Inflammatory macrophage (primary cell): ENCODE data around the gene MPHOSPH6.
"Not testable (repeated sequence)": the region's sequence is repeated elsewhere in the genome, so short reads cannot be mapped to it uniquely, and the experiment has no call there.

Experiments used
- DNase-seq, 2 donors: peaks; one replicate each; pipeline ENCODE4 v3.0.0-alpha.2; 2020 to 2022

Gene MPHOSPH6

DNA sequence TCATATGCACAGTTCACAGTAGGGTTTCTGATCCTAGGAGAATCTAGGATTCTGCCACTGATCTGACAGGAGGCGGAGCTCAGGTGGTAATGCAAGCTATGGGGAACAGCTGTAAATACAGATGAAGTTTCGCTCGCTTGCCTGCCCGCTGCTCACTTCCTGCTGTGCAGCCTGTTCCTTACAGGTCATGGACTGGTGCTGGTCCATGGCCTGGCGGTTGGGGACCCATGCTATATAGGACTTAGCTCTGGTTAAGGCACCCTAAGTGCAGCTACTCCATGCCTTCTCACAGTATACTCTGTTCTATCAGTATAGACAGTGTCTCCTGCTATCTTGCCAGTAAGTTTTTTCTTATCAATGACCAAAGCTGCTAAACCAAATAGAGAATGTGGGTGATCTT is 2.4 kb downstream of the MPHOSPH6 start:
- no peak for DNase-seq

DNA sequence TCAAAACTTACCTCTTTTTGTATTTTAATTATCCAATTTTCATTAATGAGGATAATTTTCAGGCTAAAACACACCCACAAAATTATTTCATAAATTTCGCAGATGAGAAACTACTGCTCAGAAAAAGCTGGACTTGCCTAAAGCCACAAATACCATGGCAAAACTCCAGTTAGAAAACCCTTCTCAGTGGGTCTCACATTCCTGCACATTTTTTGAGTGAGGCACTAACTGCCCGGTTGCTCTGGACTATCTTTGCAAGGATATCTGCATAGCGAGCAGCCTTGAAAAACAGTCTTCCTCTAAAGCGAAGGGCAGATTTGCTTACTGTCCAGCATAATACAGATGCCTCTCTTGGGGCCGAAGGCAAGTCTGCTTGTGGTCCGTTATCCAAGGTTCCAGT is 9.8 kb downstream of the MPHOSPH6 start:
- no peak for DNase-seq

DNA sequence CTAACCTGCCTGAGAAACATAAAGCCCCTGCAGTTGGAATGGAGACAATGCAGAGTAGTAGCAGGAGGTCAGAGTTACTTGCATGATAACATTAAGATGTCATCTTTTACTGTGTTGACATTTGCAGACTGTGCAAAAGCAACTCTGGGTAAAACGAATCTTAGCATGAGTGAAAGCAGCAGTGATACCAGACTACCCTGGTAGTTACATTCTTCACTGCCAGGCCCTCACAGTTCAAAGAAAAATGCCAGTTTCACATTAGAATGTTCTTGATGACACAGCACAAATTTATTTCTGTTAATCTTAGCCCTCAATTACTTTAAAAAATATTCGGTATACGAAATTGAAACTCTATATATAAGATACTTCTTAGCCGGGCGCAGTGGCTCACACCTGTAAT is 12.2 kb downstream of the MPHOSPH6 start:
- DNase-seq = no peak

DNA sequence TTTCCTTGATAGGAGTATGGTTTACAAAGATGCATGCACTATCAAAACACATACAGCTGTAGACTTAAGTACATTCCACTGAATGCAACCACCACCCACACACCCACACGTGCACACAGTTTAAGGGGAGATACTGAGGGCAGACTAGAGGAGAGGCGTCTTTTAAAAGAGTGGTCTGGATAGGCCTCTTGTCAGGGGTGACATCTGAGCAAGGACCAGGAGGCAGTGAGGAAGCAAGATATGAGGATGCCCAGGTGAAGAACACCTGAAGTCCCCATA is 12.6 kb downstream of the MPHOSPH6 start:
- DNase-seq = no peak

DNA sequence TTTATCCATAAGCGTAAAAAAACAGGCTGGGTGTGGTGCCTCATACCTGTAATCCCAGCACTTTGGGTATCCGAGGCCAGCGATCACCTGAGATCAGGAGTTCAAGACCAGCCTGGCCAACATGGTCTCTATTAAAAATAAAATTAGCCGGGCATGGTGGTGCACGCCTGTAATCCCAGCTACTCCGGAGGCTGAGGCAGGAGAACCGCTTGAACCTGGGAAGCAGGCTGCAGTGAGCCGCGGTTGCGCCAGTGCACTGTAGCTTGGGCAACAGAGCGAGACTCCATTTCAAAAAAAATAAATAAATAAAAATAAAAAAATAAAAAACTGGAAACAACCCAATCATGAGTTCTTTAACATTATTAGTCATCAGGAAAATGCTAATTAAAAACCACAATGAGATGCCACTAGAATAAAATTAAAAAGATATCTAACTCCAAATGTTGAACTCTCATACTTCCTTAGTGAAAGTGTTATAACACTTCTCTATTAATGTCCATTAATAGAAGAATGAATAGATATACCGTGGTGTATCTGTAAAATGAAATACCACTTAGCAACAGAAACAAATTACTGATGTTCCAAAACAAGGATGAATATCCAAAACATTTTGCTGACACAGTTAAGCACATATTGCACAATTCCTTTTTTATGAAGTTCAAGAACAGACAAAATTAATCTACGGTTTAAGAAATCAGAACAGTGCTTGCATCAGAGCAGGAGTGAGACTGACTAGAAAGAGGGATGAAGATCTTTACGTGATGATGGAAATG is 13.1 kb downstream of the MPHOSPH6 start:
- peak in 1 of 2 donors; percentile 42 for DNase-seq

DNA sequence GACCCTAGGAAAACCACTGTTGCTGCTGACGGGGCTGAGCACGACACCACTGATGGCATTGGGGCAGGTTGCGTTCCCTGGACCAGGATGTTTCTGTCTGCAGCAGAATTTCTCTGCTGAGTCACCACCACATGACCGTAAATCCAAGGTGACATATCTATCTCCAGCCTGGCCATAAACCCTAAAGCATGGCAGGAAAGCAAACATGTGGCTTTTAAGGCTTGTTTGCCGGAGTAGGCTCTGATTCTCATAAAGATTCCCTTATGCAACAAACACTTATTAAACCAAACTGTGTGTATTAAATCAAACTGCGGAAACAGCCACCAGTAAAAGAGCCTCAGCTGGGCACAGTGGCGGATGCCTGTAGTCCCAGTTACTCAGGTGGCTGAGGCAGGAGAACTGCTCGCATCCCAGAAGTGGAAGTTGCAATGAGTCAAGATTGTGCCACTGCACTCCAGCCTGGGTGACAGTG is 17.3 kb downstream of the MPHOSPH6 start:
- no peak for DNase-seq

DNA sequence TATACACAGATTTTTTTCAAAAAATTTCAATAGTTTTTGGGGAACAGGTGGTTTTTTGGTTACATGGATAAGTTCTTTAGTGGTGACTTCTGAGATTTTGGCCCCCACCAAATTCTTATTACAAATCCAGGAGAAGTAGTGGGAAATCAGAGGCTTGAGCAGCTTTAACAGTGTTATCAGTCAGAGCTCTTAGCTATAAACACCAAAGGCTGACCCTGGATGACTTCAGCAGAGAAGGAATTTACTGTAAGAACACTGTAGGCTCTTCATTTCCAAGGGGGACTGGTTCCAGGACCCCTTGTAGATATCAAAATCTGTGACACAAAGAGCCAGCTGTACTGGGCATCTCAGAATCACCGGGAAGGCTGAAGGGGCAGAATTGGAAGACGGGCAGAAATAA is 17.8 kb downstream of the MPHOSPH6 start:
- no peak for DNase-seq

DNA sequence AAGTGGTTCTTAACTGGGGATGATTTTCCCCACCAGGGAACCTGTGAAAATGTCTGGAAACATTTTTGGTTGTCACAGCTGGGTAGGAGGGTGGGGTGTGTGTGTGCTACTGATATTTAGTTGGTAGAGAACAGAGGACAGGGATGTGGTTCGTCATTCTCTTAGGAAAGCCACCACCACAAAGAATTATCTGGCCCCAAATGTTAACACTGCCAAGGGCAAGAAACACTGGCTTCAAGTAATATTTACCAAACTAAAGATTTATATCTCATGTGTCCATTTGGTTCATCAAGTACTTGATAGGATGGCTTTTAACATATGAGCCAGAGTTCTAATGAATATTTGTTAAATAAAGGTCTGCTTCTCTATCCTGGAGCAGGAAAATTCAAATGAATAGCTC is 19.5 kb downstream of the MPHOSPH6 start:
- DNase-seq = no peak

DNA sequence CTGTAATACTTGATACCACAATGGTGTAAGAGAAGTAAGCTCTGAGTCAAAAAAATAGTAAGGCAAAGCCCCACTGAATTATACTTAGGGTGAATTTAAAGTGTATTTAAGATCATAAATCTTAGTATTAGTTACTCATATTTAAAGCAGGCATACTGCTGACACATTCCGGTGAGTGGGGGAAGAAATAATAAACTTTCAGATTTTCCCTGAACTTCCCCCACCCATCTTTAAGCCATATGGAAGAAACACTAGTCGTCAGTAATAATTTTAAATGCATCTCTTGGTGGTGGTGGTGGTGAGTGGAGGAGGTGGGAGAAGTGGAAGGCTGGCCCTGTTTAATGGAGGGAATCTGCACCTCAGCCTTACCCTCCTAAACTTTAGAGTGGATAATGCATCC is 20.5 kb downstream of the MPHOSPH6 start:
- no peak for DNase-seq

DNA sequence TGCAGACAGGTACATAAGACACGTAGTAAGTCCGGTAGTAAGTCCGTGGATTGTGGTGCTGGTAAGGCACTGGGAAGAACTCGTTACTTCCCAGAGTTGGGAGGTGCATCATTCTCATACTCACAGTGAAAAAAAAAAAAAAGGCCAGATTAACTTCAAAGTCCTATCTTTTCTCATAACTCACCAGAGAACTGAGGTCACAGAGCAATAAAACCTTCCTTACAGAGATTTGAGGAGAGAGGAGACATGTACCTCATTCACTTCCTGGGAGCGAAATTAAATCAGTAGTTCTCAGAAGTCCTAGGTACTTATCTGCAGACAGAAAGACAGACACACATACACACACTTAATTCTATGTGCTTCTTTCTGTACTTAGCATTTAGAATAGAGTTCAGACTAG is 22.5 kb downstream of the MPHOSPH6 start:
- DNase-seq = no peak

DNA sequence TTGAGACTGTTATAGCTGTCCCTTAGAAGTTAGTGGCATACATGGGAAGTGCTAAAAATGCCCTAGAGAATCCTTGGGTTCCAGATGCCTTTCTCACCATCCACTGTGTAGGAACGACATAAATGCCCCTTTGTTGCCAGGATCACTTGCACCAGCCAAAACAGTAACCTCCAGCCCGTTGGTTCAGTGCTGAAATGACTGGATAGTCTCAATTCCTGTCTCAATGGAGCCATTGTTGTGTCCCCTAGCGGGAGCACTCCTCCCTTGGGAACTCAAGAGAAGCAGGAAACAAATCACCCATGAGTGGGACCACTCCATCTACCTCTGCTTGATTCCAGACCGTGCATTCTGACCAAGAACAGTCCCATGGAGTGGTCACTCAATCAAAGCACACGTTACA is 23.1 kb downstream of the MPHOSPH6 start:
- DNase-seq = no peak

DNA sequence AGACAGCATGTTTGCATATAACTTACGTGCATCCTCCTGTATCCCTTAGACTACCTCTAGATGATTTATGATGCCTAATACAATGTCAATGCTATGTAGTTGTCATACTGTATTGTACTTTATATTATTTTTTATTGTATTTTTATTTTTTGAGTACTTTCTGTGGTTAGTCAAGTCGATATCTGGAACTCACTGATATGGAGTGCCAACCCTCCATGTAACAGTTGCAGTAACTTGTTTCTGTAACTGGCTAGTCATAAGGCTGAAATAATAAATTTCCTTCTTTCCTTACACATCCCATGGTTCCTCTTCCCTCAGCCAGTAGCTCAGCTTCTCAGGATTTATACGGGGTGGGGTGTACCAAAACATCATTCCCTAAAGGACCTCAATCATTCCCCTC is 23.5 kb downstream of the MPHOSPH6 start:
- no peak for DNase-seq

DNA sequence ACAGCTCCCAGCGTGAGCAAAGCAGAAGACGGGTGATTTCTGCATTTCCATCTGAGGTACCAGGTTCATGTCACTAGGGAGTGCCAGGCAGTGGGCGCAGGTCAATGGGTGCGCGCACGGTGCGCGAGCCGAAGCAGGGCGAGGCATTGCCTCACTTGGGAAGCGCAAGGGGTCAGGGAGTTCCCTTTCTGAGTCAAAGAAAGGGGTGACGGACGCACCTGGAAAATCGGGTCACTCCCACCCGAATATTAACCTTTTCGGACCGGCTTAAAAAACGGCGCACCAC is 30.8 kb downstream of the MPHOSPH6 start:
- DNase-seq = not testable (repeated sequence)

DNA sequence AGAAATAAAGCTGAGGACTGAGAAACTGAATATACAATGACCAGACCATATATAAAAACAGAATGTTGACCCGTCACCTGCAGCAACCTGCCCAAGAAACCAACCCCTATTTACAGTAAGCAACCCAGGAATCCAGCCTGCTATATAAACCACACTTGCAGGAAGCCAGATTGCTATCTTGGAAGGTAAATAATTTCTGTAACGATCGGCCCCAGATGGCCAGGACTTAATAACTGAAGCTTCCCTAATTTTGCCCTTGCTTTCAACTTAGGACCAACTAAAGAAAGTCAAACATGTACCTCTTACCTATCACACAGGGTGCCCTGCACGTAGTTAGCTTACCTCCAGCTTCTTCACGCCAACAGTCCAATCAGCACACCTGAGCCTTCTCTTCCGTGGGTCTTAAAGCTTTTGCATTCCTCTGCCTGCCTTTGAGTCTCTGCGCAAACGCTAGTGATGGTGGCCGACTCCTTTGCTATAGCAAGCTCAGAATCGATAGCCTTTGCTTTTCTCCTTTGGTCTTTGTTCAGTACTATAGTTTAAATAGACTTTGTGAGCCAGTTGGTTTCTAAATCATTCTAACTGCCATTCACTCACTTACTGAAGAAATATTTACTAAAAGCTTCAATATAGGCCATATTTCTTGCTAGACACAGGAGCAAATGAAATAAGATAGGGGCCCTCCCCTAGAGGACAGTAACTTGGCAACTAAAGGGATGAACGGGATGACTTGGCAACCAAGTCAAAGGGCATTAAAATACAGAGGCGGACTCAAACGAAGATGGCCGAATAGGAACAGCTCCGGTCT is 31.3 kb downstream of the MPHOSPH6 start:
- no peak for DNase-seq

DNA sequence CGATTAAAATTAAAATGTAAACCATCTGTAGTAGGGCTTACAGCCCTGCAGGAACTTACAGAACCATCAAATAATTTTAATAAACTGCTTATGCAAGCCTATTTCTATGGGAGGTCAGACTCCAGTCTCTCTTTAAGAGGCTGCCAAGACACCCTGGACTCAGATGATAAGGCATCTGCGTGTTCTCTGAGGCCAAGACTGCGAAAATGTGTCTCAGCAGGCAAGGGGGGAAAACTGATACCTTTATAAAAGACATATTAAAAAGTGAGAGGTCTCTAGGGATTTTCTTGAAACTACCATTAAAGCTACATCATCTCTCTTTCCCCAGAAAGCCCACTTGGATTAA is 32.2 kb downstream of the MPHOSPH6 start:
- DNase-seq = no peak

DNA sequence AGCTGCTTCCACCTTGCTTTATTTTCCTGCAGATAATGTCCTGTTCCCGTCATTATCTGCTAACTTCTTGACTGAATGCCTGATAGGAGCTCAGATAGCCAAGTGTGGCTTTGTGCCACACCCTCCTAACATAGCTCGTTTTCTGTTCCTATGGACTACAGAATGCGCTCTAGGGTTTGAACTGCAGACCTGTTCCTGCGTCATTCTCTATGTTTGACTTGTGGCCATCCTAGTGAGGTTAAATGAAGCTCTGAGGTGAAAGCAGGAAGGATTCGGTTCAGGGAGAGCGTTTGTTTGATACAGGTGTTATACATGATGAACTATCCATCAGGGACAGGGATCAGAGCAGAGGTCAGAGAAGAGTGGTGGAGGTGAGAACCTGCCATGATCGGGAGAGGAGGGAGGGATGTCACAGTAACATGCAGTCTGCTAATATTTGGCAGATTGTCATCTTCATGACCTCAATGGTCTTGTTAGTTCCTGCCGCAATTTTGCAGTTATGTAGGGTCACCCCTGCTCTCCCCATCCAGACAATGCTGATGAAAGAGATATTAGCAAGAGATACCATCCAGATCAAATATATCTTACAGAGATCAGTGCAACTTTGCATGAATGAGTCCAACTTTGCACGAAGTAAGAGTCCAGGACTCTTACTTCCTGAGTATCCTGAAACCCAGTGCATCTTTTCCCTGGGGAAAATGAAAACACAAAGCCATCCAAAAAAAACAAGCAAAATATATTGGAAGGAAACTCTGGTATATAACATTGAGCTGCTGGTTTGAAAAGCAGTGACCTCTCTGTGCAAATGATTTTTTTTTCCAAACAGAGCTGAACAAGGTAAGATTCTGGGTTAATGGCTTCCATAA is 32.8 kb downstream of the MPHOSPH6 start:
- DNase-seq = no peak

DNA sequence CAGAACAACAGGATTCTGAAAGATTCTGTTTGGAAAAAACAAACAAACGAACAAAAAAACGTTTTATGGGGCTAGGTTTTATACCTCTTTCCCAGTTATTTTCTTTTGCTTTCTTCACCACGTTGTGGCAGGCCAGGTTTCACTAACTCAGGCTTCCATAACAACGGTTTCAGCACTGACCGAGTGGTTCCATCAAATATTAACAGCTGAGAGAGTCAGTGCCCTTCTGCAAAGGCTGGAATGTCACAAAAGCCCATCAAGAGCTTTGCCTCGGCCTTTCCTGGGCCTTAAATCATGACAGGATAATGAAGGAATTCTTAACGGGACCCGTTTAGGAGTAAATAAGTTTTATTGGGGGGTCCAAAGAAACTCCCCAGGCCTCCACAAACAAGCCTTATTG is 34.2 kb downstream of the MPHOSPH6 start:
- DNase-seq = no peak

DNA sequence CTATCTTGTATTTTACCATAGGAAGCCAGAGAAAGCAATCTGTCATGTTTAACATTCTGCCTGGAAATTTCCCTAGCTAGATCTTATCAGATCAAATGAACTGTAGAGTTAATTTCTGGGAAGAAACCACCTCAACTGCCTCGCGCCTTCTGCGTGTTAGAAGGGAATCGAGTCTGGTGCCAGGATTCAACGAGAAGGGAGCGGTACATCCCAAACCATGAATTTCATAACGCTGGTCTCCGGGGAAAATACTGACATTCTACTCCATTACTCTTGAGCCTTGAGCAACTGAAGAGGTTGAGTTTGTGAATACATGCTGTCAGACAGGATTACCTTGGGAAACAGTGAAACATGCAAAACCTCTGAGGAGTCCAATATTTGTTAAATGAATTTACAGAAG is 35.2 kb downstream of the MPHOSPH6 start:
- DNase-seq = no peak

DNA sequence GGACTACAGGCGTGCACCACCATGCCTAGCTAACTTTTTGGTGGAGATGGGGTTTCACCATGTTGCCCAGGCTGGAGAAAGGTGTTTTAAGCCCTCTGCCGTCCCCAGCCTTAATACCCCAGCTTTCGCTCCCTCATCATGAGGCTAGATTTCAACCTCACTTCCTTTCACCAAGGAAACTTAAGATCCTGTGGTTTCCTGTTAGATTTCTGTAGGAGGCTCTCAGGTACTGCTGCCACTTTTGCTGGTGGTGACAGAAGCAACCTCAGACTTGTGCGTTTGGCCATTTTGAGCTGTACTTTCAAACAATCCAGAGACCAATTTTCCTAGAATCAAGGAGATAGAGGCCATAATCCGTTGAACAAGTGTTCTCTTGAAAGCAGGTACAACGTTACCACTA is 36.2 kb downstream of the MPHOSPH6 start:
- no peak for DNase-seq

DNA sequence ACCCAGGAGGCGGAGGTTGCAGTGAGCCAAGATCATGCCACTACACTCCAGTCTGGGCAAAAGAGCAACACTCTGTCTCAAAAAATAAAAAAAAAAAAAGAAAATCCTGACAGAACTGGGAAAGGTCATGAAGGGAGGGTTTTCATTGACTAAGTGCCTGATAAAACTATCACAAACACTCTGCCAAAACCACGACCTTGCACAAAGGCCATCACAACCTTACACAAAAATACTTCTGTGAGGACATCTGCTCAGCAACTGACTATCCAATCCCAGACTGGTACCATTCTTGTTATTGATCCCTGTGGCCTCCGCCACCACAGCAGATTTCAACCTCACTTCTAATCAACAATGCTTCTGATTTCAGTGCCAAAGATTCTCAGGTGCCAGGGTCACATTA is 40.1 kb downstream of the MPHOSPH6 start:
- no peak for DNase-seq

DNA sequence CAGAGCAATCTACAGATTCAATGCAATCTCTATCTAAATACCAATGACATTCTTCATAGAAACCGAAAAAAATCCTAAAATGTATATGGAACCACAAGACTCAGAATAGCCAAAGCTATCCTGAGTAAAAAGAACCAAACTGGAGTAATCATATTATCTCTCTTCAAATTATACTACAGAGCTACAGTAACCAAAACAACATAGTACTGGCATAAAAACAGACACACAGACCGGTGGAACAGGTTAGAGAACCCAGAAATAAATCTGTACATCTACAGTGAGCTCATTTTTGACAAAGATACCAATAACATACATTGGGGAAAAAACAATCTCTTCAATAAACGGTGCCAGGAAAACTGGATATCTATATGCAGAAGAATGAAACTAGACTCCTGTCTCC is 45.4 kb downstream of the MPHOSPH6 start:
- no peak for DNase-seq

DNA sequence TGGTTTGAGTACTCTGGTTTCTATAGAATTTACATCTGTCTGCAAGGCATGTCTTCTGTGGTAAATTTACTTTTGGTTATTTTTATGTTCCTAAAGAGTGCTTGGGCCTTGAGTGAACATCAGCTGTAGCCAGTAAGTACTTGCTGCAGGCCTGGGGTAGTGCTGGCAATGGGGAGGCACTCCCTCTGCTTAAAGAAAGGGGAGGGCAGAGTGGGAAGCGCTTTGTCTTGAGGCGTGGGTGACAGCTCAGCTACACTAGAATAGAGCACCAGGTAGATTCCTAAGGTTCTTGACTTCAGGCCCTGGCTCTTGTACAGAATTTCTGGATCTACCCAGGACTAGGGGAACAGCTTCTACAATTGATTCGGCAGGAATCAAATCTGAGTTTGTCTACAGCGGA is 50.6 kb downstream of the MPHOSPH6 start:
- no peak for DNase-seq

DNA sequence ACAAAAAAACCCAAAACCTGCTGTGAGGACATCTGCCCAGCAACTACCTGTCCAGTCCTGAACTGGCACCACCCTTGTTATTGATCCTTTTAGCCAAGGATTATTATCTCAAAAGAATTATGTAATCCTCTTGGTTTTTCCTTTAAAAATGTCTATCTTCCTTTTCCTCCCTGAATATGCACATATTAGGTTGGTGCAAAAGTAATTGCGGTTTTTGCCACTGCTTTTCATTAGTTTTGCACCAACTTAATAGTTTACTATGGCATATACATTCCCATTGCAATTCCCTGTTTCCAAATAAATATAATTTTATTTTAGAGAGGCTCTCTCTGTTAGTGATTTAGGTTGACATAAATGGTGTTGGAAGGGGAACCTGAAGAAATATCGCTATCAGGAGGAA is 51.3 kb downstream of the MPHOSPH6 start:
- DNase-seq = no peak

DNA sequence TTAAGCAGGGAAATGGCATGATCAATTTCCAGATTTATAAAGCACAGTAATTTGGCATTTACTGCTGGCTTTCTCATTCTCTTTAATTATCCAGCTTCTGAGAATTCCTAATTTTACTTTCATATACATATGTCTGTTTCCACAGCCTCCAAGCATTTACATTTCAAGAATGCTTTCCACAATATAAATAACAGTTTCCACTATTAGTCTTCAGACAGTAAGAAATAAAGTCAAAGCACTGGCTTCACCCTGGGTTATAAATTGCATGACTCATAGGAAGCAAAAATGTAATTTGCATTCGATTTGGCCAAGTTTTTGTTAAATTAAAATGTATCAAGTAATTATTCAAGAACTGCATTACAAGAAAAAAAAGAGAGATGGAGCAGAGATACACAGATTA is 53.5 kb downstream of the MPHOSPH6 start:
- DNase-seq = no peak
